Fibroblast of lung (primary cell): ENCODE measurements around the gene PHRF1. TPM values are rescaled to one million over a fixed set of nuclear protein-coding genes. Genes with fewer than 3 reads are reported as not detected.

Experiments
- DNase-seq, 2 donors: peaks; one replicate each; pipeline versions ENCODE4 v3.0.0 to v3.0.0-alpha.2; 2010; ENCODE audit warnings: low read depth in 2 of 2
- H2AFZ ChIP-seq: 2 replicates; pipeline ENCODE4 v1.5.1; 2012; ENCODE audit warnings: low read length, control low read depth, inconsistent platforms
- H3K27ac ChIP-seq: 2 replicates; pipeline ENCODE4 v1.5.1; 2011; ENCODE audit warnings: low read length, control low read depth; ENCODE audit not compliant: insufficient read depth
- H3K27me3 ChIP-seq: 2 replicates; pipeline ENCODE4 v1.5.1; 2011; ENCODE audit warnings: mild to moderate bottlenecking, low read length; ENCODE audit not compliant: control insufficient read depth, insufficient read depth
- H3K36me3 ChIP-seq: 2 replicates; pipeline ENCODE4 v1.5.1; 2011; ENCODE audit warnings: low read length; ENCODE audit not compliant: control insufficient read depth, insufficient read depth
- H3K4me1 ChIP-seq: 2 replicates; pipeline ENCODE4 v1.5.1; 2011; ENCODE audit warnings: low read length; ENCODE audit not compliant: control insufficient read depth, insufficient read depth; ENCODE audit errors: extremely low read depth
- H3K4me2 ChIP-seq: 2 replicates; pipeline ENCODE4 v1.5.1; 2011; ENCODE audit warnings: low read length, control low read depth; ENCODE audit not compliant: insufficient read depth; ENCODE audit errors: extremely low read depth
- H3K4me3 ChIP-seq, 4 experiments: fragments of 200-600 bp in 1 of 4; sonication (generic) in 1 of 4; replicated peaks in 1 of 4; 2 replicates each; pipeline ENCODE4 v1.5.1; 2011 to 2016; ENCODE audit warnings: low read length in 4 of 4, low read depth in 3 of 4, mild to moderate bottlenecking in 3 of 4, control low read depth in 2 of 4, inconsistent platforms in 1 of 4, mixed read lengths in 1 of 4; ENCODE audit not compliant: insufficient read depth in 1 of 4; ENCODE audit errors: control extremely low read depth in 1 of 4
- H3K79me2 ChIP-seq: 2 replicates; pipeline ENCODE4 v1.5.1; 2012; ENCODE audit warnings: mild to moderate bottlenecking, low read length, inconsistent platforms; ENCODE audit not compliant: control insufficient read depth, insufficient read depth
- H3K9ac ChIP-seq: 2 replicates; pipeline ENCODE4 v1.5.1; 2011; ENCODE audit warnings: mild to moderate bottlenecking, low read length, control low read depth; ENCODE audit not compliant: insufficient read depth
- H3K9me3 ChIP-seq: 2 replicates; pipeline ENCODE4 v1.5.1; 2012; ENCODE audit warnings: low read depth, low read length; ENCODE audit not compliant: control insufficient read depth, insufficient read depth
- H4K20me1 ChIP-seq: 2 replicates; pipeline ENCODE4 v1.5.1; 2011; ENCODE audit warnings: low read length; ENCODE audit not compliant: control insufficient read depth, insufficient read depth; ENCODE audit errors: extremely low read depth
- EZH2 ChIP-seq: IDR thresholded peaks from 2 replicates; pipeline ENCODE4 v1.5.1; 2012; ENCODE audit warnings: low read length, control low read depth, mild to moderate bottlenecking; ENCODE audit errors: missing control alignments
- polyA plus RNA-seq, 2 donors: library from polyadenylated mRNA; depleted of rRNA in 1 of 2; stranded (reverse) in 1 of 2; unstranded in 1 of 2; fragments of >200 nt; gene quantifications; 2 replicates each; pipeline ENCODE4 v1.2.1, GENCODE V29; 2011 to 2012; ENCODE audit warnings: missing spikeins in 1 of 2
- total RNA-seq: library from RNA; depleted of rRNA; stranded (reverse); fragments of >200 nt; gene quantifications from 2 replicates; pipeline ENCODE4 v1.2.1, GENCODE V29; 2014
- TF ChIP-seq, protein P1 (sequence below), 2 donors: IDR thresholded peaks in 1 of 2; conservative IDR thresholded peaks in 1 of 2; 1 replicate in 1 of 2; 2 replicates in 1 of 2; pipeline ENCODE4 v1.5.1; 2011 to 2012; ENCODE audit warnings: low read length in 2 of 2, control low read depth in 1 of 2, inconsistent platforms in 1 of 2, low read depth in 1 of 2, mild to moderate bottlenecking in 1 of 2

Gene PHRF1
- total and polyA plus RNA-seq, 2 donors (not counting 1 experiment from before 2014, with no cell fraction given), result 5.9 to 16.8 TPM

GRCh38 chr11:581342-581741 is 5.1 kb downstream of the PHRF1 start:
- H3K36me3 ChIP-seq, result peaks cover 15% of the 10 kb centered on the region
- TF ChIP-seq, protein P1, sequence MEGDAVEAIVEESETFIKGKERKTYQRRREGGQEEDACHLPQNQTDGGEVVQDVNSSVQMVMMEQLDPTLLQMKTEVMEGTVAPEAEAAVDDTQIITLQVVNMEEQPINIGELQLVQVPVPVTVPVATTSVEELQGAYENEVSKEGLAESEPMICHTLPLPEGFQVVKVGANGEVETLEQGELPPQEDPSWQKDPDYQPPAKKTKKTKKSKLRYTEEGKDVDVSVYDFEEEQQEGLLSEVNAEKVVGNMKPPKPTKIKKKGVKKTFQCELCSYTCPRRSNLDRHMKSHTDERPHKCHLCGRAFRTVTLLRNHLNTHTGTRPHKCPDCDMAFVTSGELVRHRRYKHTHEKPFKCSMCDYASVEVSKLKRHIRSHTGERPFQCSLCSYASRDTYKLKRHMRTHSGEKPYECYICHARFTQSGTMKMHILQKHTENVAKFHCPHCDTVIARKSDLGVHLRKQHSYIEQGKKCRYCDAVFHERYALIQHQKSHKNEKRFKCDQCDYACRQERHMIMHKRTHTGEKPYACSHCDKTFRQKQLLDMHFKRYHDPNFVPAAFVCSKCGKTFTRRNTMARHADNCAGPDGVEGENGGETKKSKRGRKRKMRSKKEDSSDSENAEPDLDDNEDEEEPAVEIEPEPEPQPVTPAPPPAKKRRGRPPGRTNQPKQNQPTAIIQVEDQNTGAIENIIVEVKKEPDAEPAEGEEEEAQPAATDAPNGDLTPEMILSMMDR (conservative IDR thresholded peaks at IDR 0.05 in 1 of 2, IDR thresholded peaks at IDR 0.05 in 1 of 2; ENCODE audit: low read depth in 1 of 2, low read length in 2 of 2), result no peak
- TF ChIP-seq EZH2, result no peak
- no peak overlapping the region for H3K9ac ChIP-seq
- no peaks in the 10 kb centered on the region for H3K27me3 ChIP-seq
- no peak overlapping the region for H3K4me2 ChIP-seq
- H3K9me3 ChIP-seq, result no peaks in the 10 kb centered on the region
- H3K4me1 ChIP-seq, result peaks cover 3% of the 10 kb centered on the region
- H3K27ac ChIP-seq, result no peak overlapping the region
- H2AFZ ChIP-seq, result no peak overlapping the region
- H3K4me3 ChIP-seq, result no peak overlapping the region
- no peak for DNase-seq
- H4K20me1 ChIP-seq, result no peaks in the 10 kb centered on the region
- peaks cover 67% of the 10 kb centered on the region for H3K79me2 ChIP-seq

DNA sequence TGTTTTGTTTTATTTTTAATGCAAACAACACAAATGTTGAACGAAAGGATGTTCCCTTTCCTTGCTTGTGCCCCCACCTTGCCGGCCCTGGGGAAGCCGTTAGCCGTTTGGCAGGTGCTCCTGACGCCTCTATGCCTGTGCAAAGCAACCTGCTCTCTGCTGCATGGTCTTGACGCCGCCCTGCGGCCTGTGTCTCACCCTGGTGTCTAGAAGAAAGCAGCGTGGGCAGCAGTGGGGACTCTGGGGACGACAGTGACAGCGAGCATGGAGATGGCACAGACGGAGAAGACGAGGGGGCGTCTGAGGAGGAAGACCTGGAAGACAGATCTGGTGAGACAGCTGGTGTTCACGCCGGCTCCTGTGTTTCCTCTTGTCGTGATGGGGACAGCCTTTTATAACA is 5.5 kb downstream of the PHRF1 start:
- Histone ChIP-seq H3K9me3 (no peaks in the 10 kb centered on the region), H3K27ac (no peak overlapping the region), H3K4me2 (no peak overlapping the region), H3K36me3 (peaks cover 18% of the 10 kb centered on the region), H4K20me1 (no peaks in the 10 kb centered on the region), H3K27me3 (no peaks in the 10 kb centered on the region), H3K79me2 (peaks cover 66% of the 10 kb centered on the region), H2AFZ (no peak overlapping the region), H3K9ac (no peak overlapping the region), H3K4me3 (no peak overlapping the region), H3K4me1 (peaks cover 3% of the 10 kb centered on the region)
- DNase-seq, result no peak
- TF ChIP-seq, protein P1 (conservative IDR thresholded peaks at IDR 0.05 in 1 of 2, IDR thresholded peaks at IDR 0.05 in 1 of 2; ENCODE audit: low read depth in 1 of 2, low read length in 2 of 2), result no peak
- no peak for TF ChIP-seq EZH2

- peaks cover 3% of the 10 kb centered on the region for H3K4me1 ChIP-seq
- no peak overlapping the region for H3K9ac ChIP-seq
- no peak overlapping the region for H3K27ac ChIP-seq
- no peaks in the 10 kb centered on the region for H3K9me3 ChIP-seq
- peaks cover 45% of the 10 kb centered on the region for H3K79me2 ChIP-seq
- no peaks in the 10 kb centered on the region for H3K27me3 ChIP-seq
- no peak overlapping the region for H3K4me2 ChIP-seq
- no peak overlapping the region for H3K4me3 ChIP-seq
- no peaks in the 10 kb centered on the region for H4K20me1 ChIP-seq
- TF ChIP-seq, protein P1 (conservative IDR thresholded peaks at IDR 0.05 in 1 of 2, IDR thresholded peaks at IDR 0.05 in 1 of 2; ENCODE audit: low read depth in 1 of 2, low read length in 2 of 2), result no peak
- no peak for TF ChIP-seq EZH2
- peaks cover 28% of the 10 kb centered on the region for H3K36me3 ChIP-seq
- no peak for DNase-seq
- no peak overlapping the region for H2AFZ ChIP-seq
Observed at GRCh38 chr11:584287-584686, 8.0 kb downstream of the PHRF1 start.
